HG02973 (cell line): ENCODE data around the gene STARD8.
"Not testable (repeated sequence)": the region's sequence is repeated elsewhere in the genome, so short reads cannot be mapped to it uniquely, and the experiment has no call there.

ENCODE experiments used
- ATAC-seq: cut with Tn5 transposase; IDR thresholded peaks from one replicate; pipeline ENCODE4 v1.9.1; 2021; ENCODE audit warnings: moderate library complexity; ENCODE audit not compliant: unreplicated experiment

Gene STARD8, protein sequence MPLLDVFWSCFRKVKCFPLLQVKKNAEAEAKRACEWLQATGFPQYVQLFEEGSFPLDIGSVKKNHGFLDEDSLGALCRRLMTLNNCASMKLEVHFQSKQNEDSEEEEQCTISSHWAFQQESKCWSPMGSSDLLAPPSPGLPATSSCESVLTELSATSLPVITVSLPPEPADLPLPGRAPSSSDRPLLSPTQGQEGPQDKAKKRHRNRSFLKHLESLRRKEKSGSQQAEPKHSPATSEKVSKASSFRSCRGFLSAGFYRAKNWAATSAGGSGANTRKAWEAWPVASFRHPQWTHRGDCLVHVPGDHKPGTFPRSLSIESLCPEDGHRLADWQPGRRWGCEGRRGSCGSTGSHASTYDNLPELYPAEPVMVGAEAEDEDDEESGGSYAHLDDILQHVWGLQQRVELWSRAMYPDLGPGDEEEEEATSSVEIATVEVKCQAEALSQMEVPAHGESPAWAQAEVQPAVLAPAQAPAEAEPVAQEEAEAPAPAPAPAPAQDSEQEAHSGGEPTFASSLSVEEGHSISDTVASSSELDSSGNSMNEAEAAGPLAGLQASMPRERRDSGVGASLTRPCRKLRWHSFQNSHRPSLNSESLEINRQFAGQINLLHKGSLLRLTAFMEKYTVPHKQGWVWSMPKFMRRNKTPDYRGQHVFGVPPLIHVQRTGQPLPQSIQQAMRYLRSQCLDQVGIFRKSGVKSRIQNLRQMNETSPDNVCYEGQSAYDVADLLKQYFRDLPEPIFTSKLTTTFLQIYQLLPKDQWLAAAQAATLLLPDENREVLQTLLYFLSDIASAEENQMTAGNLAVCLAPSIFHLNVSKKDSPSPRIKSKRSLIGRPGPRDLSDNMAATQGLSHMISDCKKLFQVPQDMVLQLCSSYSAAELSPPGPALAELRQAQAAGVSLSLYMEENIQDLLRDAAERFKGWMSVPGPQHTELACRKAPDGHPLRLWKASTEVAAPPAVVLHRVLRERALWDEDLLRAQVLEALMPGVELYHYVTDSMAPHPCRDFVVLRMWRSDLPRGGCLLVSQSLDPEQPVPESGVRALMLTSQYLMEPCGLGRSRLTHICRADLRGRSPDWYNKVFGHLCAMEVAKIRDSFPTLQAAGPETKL

DNA sequence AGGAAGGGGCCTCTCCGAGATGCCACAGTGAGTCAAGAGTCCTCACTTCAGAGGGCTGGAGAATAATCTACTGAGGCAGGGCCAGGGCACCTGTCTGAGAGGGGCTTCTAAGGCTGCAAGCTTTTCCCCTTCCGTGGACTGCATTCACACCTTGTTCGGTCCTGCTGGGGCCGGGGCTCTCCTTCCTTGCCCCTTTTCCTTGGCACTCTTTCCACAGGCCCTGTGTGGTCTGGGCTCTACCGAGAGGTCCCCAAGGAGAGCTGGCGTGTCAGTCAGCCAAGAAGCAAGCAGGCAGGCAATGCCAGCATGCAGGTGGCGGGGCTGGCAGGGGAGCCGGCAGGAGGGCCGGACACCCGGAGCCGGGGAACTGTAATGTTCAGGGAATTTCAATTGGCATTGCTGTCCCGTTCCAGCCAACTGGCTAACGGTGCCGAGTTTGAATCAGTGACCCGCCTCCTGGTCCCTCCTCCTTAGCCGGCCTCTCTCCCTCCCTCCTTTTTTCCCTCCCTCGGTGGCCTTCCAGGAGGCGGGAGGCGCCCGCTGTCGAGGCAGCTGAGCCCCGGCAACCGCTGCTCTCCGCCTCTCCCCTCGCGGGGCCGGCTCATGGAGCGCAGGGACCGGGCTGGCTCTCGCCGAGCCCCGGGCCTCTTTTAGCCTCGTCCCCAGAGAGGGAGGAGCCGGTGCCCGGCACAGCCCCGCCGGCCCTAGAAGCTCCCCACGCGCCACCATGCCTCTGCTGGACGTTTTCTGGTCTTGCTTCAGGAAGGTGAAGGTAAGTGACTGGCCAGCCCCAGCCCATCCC, at the start of gene STARD8:
Gene STARD8 (plus strand): TSS at position 511 of the 802 bp plus-strand sequence. CDS start 217 bp downstream, at position 728.
- no peak for ATAC-seq

DNA sequence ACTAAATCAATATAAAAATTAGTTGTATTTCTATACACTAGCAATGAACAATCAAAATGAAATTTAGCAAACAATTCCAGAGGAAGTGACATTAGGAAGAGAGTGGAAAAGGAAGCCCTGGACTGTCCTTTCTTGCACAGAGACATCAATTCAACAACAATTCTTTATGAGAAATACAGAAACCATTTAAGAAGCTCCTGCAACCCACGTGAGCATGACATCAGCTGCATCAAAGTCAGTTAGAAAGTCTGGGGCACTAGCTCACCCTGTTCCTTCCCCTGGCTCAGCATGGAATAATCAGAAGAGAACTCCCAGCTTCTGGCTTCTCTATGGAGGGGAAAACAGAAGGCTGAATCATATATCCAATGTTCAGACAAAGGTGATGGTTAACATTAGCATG, 48.6 kb upstream of the STARD8 start:
- no peak for ATAC-seq

DNA sequence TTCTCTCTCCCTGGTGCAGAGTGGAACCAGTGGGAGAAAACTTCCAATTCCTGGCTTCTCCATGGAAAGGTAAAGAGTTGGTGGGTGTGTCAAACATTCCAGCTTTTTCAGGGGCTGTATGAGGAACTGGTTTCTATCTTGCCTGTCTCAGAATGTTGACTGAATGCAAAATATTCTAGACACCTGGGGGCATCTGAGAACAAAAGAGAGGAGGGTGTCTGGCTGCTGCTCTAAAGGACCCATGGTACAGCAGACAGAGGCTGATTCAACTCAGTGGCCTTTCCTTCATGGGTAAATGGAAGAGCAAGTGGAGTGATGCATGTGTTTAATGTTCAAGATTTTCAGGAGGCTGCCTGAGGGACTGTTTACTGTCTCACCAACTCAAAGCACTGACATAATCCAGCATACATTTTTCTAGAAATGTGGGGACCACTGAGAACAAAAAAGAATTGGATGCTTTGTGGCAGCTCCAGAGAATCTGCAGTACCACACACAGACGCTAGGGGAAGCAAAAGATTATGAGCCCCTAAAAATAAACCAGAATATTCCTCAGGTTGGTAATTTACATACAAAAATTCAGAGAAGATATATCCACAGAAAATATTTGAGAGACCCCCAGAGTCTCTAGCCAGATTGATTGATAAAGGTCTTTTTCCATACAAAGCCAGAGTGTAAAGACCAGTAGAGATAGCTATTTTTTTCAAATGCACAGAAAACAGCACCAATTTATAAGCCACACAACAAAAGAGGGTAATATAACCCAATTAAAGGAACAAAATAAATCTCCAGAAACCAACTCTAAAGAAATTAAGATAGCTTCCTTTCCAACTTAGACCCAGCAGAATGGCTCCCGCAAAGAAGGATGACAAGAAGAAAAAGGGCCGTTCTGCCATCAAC, 48.0 kb upstream of the STARD8 start:
- ATAC-seq = no peak

DNA sequence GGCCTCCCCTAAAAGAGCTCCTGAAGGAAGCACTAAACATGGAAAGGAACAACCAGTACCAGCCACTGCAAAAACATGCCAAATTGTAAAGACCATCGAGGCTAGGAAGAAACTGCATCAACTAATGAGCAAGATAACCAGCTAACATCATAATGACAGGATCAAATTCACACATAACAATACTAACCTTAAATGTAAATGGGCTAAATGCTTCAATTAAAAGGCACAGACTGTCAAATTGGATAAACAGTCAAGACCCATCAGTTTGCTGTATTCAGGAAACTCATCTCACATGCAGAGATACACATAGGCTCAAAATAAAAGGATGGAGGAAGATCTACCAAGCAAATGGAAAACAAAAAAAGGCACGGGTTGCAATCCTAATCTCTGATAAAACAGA, 43.2 kb upstream of the STARD8 start:
- ATAC-seq = not testable (repeated sequence)

DNA sequence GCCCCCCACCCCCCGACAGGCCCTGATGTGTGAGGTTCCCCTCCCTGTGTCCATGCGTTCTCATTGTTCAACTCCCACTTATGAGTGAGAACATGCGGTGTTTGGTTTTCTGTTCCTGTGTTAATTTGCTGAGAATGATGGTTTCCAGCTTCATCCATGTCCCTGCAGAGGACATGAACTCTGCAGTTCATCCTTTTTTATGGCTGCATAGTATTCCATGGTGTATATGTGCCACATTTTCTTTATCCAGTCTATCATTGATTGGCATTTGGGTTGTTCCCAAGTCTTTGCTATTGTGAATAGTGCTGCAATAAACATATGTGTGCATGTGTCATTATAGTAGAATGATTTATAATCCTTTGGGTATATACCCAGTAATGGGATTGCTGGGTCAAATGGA, 32.7 kb upstream of the STARD8 start:
- not testable (repeated sequence) for ATAC-seq

DNA sequence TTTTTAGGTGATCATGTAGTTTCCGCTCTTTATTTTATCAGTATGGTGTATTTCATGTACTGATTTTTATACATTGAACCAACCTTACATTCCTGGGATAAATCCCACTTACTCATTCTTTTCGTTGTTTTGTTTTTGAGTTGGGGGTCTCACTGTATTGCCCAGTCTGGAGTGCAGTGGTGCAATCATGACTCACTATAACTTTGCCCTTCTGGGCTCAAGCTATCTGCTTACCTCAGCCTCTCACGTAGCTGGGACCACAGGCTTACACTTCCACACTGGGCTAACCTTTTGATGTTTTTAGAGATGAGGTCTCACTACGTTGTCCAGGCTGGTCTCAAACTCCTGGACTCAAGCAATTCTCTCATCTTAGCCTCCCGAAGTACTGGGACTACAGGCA, 19.5 kb upstream of the STARD8 start:
- ATAC-seq = no peak

DNA sequence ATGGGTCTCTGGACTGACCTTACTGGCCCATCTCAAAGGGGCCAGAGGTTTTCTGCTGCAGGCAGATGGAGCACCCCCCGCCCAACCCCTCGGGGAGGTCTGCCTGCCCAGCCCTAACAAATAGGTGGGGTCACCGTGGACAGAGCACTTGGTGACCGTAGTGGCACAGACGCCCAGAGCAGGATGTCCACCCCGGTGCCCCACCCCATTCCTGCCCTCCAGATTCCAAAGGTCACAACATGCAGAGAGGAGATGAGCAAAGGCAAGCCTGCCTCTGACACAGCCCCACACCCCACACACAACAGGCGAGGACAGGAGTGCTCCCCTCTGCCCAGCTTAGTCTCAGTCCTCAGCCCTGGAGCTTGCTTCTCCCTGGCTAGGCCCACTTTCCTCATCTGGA, 17.5 kb upstream of the STARD8 start:
- ATAC-seq = not testable (repeated sequence)

DNA sequence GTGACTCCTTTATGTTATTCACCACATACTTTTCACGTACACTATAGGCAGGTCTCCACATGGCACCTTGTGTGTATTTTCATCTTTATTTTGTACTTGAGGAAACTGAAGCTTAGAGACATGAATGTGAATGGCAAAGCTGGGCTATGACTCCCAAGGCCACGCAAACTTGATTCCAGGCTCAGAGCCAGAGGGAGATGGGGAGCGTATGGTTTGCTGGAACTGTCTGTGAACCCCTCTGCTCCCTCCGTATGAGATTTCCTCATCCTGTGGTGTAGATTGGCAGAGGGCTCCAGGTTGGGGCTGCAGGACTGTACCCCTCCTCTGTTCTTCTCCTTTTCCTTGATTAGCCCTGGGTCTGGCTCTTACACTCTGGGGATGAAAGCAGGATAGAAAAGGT, 16.1 kb upstream of the STARD8 start:
- no peak for ATAC-seq

DNA sequence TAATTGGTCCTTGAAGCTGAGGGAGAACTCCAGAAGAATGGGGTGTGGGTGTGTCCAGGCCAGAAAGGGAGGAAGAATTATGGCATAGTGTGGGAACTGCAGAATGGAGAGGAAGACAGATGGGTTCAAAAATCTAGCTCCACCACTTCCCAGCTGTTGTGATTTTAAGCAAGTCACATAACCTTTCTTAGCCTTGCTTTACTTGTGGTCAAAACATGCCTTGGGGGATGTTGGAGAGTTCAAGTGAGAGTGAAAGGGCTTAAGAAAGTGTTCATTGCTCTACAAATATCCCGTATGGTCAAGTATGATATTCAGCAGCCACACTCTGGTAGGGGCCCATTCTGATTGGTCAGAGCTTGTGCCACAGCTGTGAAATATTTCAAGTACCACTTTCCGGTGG, 15.0 kb upstream of the STARD8 start:
- no peak for ATAC-seq

DNA sequence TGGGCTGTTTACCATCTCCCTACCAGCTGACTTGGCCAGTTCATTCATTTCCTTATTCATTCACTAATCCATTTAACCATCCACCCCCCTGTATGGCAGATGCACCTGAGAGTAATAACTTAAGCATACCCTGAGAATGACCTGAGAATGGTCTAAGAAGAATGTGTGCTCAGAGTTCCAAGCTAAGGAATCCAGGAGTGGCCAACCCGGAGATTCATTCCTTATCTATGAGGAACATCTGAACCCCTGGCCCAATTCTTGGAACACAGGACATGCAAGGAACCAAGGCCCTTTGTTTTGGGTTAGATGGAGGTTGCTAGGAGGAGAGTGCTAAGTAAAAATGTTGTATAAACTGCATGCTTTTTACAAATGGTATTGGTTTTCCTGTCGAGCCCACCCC, 13.5 kb upstream of the STARD8 start:
- ATAC-seq = no peak

DNA sequence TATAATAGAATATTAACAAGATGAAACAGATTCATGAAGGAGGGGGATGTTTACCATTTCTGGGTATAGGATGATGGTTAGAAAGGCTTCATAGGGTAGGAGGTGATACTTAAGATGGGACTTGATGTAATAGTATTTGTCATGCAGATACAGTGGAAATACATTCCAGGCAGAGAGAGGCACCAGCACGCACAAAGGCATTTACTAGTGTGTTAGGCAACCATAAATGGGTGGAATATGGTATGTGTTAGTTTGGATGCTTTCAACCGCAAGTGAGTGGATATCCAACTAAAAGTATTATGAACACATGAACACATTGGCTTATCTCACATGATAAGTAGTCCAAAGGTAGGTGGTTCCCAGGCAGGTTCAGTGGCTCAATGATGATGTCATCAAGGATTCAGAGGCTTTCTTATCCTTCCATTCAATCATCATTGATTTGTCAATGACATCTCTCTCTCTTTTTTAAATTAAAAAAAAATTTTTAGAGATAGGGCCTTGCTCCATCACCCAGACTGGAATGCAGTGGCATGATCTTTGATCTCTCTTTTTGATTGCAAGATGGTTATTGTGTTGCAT, 12.7 kb upstream of the STARD8 start:
- ATAC-seq = no peak

DNA sequence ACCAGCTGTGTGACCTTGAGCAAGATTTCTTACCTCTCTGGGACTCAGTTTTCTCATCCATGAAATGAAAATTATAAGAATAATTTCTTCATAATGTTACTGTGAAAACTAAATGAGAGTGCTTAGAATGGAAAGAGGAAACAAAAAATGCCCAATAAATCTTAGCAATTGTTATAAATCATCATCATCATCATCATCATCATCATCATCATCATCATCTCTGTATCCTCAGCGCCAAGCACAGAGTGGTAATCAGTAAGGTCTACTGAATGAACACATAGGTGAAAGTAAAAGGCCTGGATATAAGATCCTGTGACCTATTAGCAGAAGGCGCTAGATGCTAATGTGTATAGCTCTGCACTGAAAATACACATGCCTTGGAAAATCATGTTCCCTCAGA, 6.8 kb upstream of the STARD8 start:
- no peak for ATAC-seq

DNA sequence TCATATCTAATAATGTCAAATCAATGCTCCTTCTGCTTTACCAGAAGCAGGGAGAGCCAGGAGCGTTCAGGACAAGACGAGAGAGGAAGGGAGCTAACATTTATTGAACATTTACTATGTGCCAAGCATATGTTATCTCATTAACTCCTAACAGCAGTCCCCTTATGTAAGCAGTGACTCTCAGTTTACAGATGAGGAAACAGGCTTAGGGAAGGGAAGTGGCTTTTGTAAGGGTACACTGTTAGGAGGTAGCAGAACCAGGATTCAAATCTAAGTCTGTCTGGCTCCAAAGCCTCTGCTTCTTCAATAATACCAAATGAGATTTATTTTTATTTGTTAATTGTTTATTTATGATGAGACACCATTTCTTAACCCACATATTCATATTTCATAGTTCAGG, 2.6 kb upstream of the STARD8 start:
- ATAC-seq = no peak

DNA sequence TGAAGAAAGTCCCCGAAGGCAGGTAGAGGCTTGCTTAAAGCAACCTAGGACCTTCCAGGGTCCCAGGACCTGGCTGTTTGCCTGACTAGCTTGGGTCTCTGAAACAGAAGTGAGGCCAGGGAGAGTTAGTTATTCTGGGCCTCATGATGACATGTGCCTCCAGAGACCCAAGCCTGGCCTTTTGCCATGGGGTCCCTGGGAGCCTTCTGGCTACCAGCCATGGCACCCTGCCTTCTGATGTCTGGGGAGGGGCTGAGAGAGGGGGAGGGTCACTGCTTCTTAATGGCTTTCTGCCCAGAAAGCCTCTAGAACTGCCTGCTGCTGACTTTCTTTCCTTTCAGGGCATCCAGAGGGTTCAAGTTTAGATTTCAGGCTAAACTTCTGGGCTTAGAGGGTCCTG, 1.0 kb upstream of the STARD8 start:
- ATAC-seq = no peak

DNA sequence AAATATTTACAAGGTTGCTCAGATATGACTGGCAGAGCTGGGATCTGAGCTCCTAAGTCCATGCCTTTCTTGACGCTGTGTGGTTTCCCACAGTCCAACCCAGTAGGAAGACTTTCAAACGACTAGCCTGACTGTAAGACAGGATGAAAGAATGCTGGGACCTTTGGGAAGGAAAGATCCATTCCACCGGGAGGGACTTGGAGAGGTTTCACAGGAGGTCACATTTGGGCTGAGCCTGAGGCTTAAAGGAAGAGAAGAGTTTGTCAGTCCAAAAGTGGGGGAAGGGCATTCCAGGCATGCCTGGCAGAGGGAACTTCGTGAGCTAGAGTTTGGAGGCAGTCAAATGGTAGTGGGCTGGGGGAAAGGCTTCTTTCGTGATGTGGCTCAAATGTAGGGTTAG, 1.5 kb downstream of the STARD8 start:
- no peak for ATAC-seq

DNA sequence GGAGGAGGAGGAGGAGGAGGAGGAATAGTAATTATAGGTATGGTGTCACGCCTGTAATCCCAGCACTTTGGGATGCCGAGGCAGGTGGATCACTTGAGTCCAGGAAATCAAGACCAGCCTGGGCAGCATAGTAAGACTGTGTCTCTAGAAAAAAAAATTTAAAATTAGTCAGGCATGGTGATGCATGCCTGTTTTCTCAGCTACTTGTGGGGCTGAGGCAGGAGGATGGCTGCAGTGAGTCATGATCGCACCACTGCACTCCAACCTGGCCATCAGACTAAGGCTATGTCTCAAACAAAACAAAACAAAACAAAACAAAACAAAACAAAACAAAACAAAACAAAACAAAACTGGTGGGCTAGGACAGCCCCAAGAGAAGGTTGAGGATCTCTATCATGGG, 3.0 kb downstream of the STARD8 start:
- ATAC-seq = no peak

DNA sequence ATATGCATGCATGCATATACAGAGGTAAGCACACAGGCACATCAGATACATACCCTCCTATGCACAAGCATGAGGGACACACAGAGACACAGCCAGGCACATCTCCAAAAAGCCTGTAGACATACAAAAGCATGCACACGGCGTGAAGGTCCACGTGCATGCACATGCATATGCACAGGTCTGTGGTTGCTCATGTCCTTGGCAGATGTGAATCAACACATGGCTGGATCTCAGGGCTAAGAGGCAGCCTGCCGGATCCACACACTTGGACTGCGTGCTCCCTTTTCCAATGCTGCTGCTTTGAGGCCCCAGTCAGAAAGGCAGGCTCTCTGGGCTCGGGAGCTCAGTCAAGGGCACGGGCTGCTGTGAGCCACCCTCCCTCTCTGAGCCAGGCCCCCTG, 3.6 kb downstream of the STARD8 start:
- no peak for ATAC-seq

DNA sequence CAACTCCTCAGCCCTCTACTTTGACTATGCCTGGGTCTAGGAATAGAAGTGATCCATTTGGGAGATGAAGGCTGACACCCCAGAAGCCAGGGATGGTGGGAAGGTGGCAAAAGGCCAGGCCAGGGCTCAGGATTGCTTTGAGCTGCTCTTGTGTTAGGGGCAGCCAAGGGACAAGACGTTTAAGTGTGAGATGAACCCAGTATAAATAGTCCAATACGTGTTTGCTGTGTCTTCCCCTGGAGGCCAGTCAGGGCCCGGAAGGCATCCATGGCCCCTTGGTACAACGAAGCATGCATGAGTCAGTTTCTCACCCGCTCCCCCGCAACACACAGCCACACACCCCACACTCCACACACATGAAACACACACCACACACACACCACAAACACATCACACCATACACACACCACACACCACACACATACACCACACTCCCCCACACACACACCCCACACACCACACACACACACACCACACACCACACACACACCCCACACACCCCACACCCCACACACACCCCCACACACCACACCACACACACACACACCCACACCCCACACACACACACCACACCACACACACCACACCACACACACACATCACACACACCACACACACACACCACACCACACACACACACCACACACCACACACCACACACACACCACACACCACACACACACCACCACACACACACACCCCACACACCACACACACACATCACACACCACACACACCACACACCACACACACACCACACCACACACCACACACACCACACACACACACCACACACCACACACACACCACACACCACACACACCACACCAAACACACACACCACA, 5.1 kb downstream of the STARD8 start:
- ATAC-seq = no peak

DNA sequence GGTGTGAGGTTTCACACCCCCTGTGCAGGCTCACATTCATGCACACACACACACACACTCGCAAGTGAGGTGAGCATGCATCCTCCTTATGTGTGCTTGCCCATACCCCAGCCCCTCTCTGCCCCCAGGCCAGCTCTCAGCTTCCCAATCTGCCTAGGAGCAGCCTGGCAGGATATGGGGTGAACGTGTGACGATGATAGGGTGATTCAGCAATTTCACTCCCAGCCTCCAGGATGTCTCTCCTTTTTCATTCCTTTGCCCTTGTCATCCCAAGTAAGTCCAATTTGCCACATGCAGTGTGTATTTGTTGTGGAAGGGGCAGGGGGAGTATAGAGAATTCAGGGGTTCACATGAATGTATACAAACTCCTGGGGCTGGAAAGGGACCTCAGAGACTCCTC, 7.2 kb downstream of the STARD8 start:
- no peak for ATAC-seq
